Endothelial cell of umbilical vein (primary cell): ENCODE results near the gene FSIP1. TPM values are rescaled to one million over a fixed set of nuclear protein-coding genes. Genes with fewer than 3 reads are reported as not detected.

Experiments
- BruUV-seq: library from RNA; stranded (reverse); fragments of 400-500 nt; replicated peaks from 2 replicates; lab custom pipeline; 2021; lab: Mats Ljungman, UMichigan
- CTCF ChIA-PET: fragments of 300-600, 350-600 bp; sonication (Branson Sonifier 250); formaldehyde crosslinking; loops from one replicate; lab custom pipeline; 2021; ENCODE audit warnings: antibody characterized with exemption, inconsistent platforms; lab: Charles Lee
- POLR2A ChIA-PET: fragments of 300-600, 350-600 bp; sonication (Branson Sonifier 250); formaldehyde crosslinking; loops from one replicate; lab custom pipeline; 2021; ENCODE audit warnings: antibody characterized with exemption, inconsistent platforms; lab: Charles Lee
- DNase-seq: peaks from one replicate; pipeline ENCODE4 v3.0.0-alpha.2; 2011; ENCODE audit warnings: low read depth, low spot score
- FAIRE-seq: peaks from 2 replicates; lab custom pipeline; 2011; peaks lifted over from hg19 to GRCh38; lab: Jason Lieb, UNC
- H2AFZ ChIP-seq: 2 replicates; pipeline ENCODE4 v1.6.0; 2012; ENCODE audit warnings: low read depth, low read length, control low read depth, inconsistent platforms
- H3K27ac ChIP-seq: 2 replicates; pipeline ENCODE4 v1.5.1; 2011; ENCODE audit warnings: low read depth, mild to moderate bottlenecking, control low read depth, low read length, moderate library complexity; ENCODE audit not compliant: insufficient read depth
- H3K27me3 ChIP-seq, 2 experiments: 2 replicates each; pipeline versions ENCODE4 v1.6.0 to v1.6.1; 2011; ENCODE audit warnings: low read length in 2 of 2, mixed read lengths in 1 of 2; ENCODE audit not compliant: control insufficient read depth in 2 of 2, insufficient read depth in 2 of 2
- H3K36me3 ChIP-seq, 2 experiments: 2 replicates in 1 of 2; 3 replicates in 1 of 2; pipeline ENCODE4 v1.5.1; 2011; ENCODE audit warnings: low read length in 2 of 2, mild to moderate bottlenecking in 1 of 2, moderate library complexity in 1 of 2; ENCODE audit not compliant: control insufficient read depth in 2 of 2, insufficient read depth in 2 of 2; ENCODE audit errors: extremely low read depth in 1 of 2
- H3K4me1 ChIP-seq: 3 replicates; pipeline ENCODE4 v1.5.1; 2011; ENCODE audit warnings: mild to moderate bottlenecking, low read length; ENCODE audit not compliant: control insufficient read depth, insufficient read depth; ENCODE audit errors: extremely low read depth
- H3K4me2 ChIP-seq: 2 replicates; pipeline ENCODE4 v1.6.1; 2011; ENCODE audit warnings: low read length, control low read depth, mixed read lengths; ENCODE audit not compliant: insufficient read depth
- H3K4me3 ChIP-seq, 3 experiments: fragments of 200-600 bp in 1 of 3; sonication (generic), shearing (Covaris generic) in 1 of 3; replicated peaks in 1 of 3; 2 replicates each; pipeline ENCODE4 v1.5.1; 2011 to 2016; ENCODE audit warnings: control low read depth in 3 of 3, low read length in 3 of 3, mild to moderate bottlenecking in 2 of 3, inconsistent platforms in 1 of 3, low read depth in 1 of 3, moderate library complexity in 1 of 3; ENCODE audit not compliant: insufficient read depth in 1 of 3
- H3K79me2 ChIP-seq: 2 replicates; pipeline ENCODE4 v1.6.0; 2012; ENCODE audit warnings: low read length, inconsistent platforms; ENCODE audit not compliant: control insufficient read depth, insufficient read depth
- H3K9ac ChIP-seq: replicated peaks from 2 replicates; pipeline ENCODE3; 2011; ENCODE audit warnings: low read length, control low read depth; ENCODE audit not compliant: insufficient read depth; ENCODE audit errors: extremely low read depth
- H3K9me1 ChIP-seq: replicated peaks from 3 replicates; pipeline ENCODE4 v1.6.0; 2011; ENCODE audit warnings: mild to moderate bottlenecking, low read length; ENCODE audit not compliant: control insufficient read depth, insufficient read depth; ENCODE audit errors: extremely low read depth
- H3K9me3 ChIP-seq: replicated peaks from 2 replicates; pipeline ENCODE4 v1.5.1; 2012; ENCODE audit warnings: low read length, inconsistent platforms; ENCODE audit not compliant: control insufficient read depth, insufficient read depth
- H4K20me1 ChIP-seq: replicated peaks from 2 replicates; pipeline ENCODE3; 2011; ENCODE audit warnings: mild to moderate bottlenecking, low read length; ENCODE audit not compliant: control insufficient read depth, insufficient read depth; ENCODE audit errors: extremely low read depth
- GATA2 ChIP-seq: IDR thresholded peaks from 2 replicates; pipeline ENCODE4 v1.7.0; 2011; ENCODE audit warnings: low read depth, mild to moderate bottlenecking, moderate library complexity, mixed read lengths, low read length; ENCODE audit not compliant: insufficient read length, insufficient read depth
- MAX ChIP-seq: IDR thresholded peaks from 2 replicates; pipeline ENCODE4 v1.6.1; 2011; ENCODE audit not compliant: insufficient read depth, insufficient read length
- MYC ChIP-seq: IDR thresholded peaks from one replicate; pipeline ENCODE4 v1.6.1; 2011; ENCODE audit warnings: mild to moderate bottlenecking, low read depth, low read length
- POLR2AphosphoS5 ChIP-seq: IDR thresholded peaks from 2 replicates; pipeline ENCODE4 v1.6.1; 2012; ENCODE audit warnings: low read depth, mild to moderate bottlenecking, control low read depth, low read length, moderate library complexity; ENCODE audit not compliant: insufficient read depth
- dilution Hi-C: fragments of 300-500 bp; cut with MboI; formaldehyde crosslinking; loops from one replicate; pipeline ENCODE4 v1.15.0; 2019; ENCODE audit warnings: low sequenced_read_pairs; ENCODE audit not compliant: extremely low pct_ligation_motif_present
- intact Hi-C: fragments of 100-400 bp; cut with micrococcal nuclease; formaldehyde crosslinking; loops from one replicate; pipeline ENCODE4 v1.10.0; 2022
- polyA plus RNA-seq, 4 experiments: library from polyadenylated mRNA; depleted of rRNA in 3 of 4; stranded (reverse) in 3 of 4; unstranded in 1 of 4; fragments of >200 nt; gene quantifications; 2 replicates each; pipeline versions ENCODE4 v1.2.1 to v1.2.3, GENCODE V29; 2011 to 2012; ENCODE audit warnings: missing spikeins in 1 of 4
- total RNA-seq: library from RNA; stranded (reverse); gene quantifications from 2 replicates; pipeline ENCODE4 v1.2.3, GENCODE V29; 2021

Gene FSIP1
- total and polyA plus RNA-seq, 2 donors (not counting 3 experiments of a cell fraction or from before 2014, with no cell fraction given): 0.23 to 1.1 TPM

GRCh38 chr15:39808909-39809308 is 26.3 kb upstream of the FSIP1 start:
- BruUV-seq: no TSS peak
- Histone ChIP-seq H3K79me2 (no peaks in the 10 kb centered on the region), H3K27ac (no peak overlapping the region), H3K9me3 (no peaks in the 10 kb centered on the region), H3K27me3 (no peaks in the 10 kb centered on the region), H3K9ac (no peak overlapping the region), H3K4me2 (no peak overlapping the region), H2AFZ (no peak overlapping the region), H3K4me1 (no peaks in the 10 kb centered on the region), H3K4me3 (no peak overlapping the region), H3K36me3 (no peaks in the 10 kb centered on the region), H3K9me1 (no peaks in the 10 kb centered on the region), H4K20me1 (no peaks in the 10 kb centered on the region)
- POLR2A ChIA-PET: no interaction called here
- CTCF ChIA-PET: no interaction called here
- FAIRE-seq (no peak), DNase-seq (no peak)
- intact Hi-C loops: no loop called here
- TF ChIP-seq POLR2AphosphoS5 (no peak), MYC (no peak), GATA2 (no peak)
- dilution Hi-C loops: no loop called here

- no peak overlapping the region for H3K9ac ChIP-seq
- intact Hi-C loops: no loop called here
- dilution Hi-C loops: no loop called here
- POLR2A ChIA-PET: no interaction called here
- H3K27ac ChIP-seq: no peak overlapping the region
- no peaks in the 10 kb centered on the region for H4K20me1 ChIP-seq
- no peak for FAIRE-seq
- H3K9me3 ChIP-seq: no peaks in the 10 kb centered on the region
- CTCF ChIA-PET: no interaction called here
- DNase-seq: no peak
- H3K27me3 ChIP-seq: no peaks in the 10 kb centered on the region
- no peaks in the 10 kb centered on the region for H3K9me1 ChIP-seq
- no peaks in the 10 kb centered on the region for H3K79me2 ChIP-seq
- no peaks in the 10 kb centered on the region for H3K4me1 ChIP-seq
- H2AFZ ChIP-seq: no peak overlapping the region
- no peak for TF ChIP-seq MYC
- TF ChIP-seq MAX: no peak
- BruUV-seq: no TSS peak
- no peak overlapping the region for H3K4me3 ChIP-seq
- no peak overlapping the region for H3K4me2 ChIP-seq
- H3K36me3 ChIP-seq: no peaks in the 10 kb centered on the region
Observed at GRCh38 chr15:39807791-39808190, 25.1 kb upstream of the FSIP1 start.
